ENCODE data around the gene CAMKK1. TPM values are rescaled to one million over a fixed set of nuclear protein-coding genes. Genes with fewer than 3 reads are reported as not detected.
A peak's percentile ranks its signal among the peaks of the same experiment; 100 is the strongest.

Gene CAMKK1
- total RNA-seq, 2 donors from 2014 or later = 3.8 to 6.3 TPM

DNA sequence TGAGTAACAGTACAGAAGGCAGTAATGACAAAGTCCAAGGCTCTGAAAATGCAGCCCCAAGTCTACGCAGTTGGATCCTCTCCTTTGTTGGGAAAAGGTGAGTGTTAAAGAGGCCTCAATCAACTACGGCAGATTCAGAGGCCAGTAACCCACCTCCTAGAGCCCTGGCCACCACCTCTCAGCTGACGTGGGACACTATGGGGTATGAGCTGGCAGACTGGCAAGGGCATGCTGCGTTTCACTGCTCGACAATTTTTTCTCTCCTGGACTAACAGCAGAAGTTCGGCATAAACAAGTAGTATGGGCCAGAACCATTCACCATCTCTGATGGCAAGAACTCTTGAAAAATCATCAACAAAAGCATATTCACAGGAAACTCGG is 64.0 kb downstream of the CAMKK1 start:
- Histone ChIP-seq H3K4me1 (ENCODE audit: control insufficient read depth, insufficient read depth, low read length) (no peaks in the 10 kb centered on the region), H3K4me3 (ENCODE audit: low read length) (no peak overlapping the region), H3K9ac (ENCODE audit: extremely low read depth, low read length, poor library complexity, severe bottlenecking) (no peak overlapping the region), H3K27me3 (ENCODE audit: control insufficient read depth, insufficient read depth, low read length, poor library complexity, severe bottlenecking) (no peaks in the 10 kb centered on the region), H3K36me3 (ENCODE audit: control insufficient read depth, insufficient read depth, low read length) (peaks cover 70% of the 10 kb centered on the region), H3K9me3 (ENCODE audit: control insufficient read depth, low read length) (no peaks in the 10 kb centered on the region), H3K27ac (ENCODE audit: low read depth, low read length) (no peak overlapping the region)
- 81 to 94% methylated on average over 3 to 7 of the region's 7 CpGs for WGBS, 2 experiments (ENCODE audit: insufficient coverage in 1 of 2, insufficient read length in 1 of 2)
- H3K9me3 Mint-ChIP-seq = no peaks in the 10 kb centered on the region
- H3K4me3 Mint-ChIP-seq = no peak overlapping the region
- H3K4me1 Mint-ChIP-seq = no peaks in the 10 kb centered on the region
- no peak for TF ChIP-seq CTCF (conservative IDR thresholded peaks at IDR 0.05)
- H3K27ac Mint-ChIP-seq = peak overlapping the region; percentile 24
- no peak for DNase-seq
- H3K27me3 Mint-ChIP-seq (ENCODE audit: insufficient read depth) = no peaks in the 10 kb centered on the region
- peaks cover 64% of the 10 kb centered on the region for H3K36me3 Mint-ChIP-seq (ENCODE audit: low read depth)

GRCh38 chr17:3828151-3828851 is 64.6 kb downstream of the CAMKK1 start:
- Histone ChIP-seq H3K4me1 (ENCODE audit: control insufficient read depth, insufficient read depth, low read length) (no peaks in the 10 kb centered on the region), H3K36me3 (ENCODE audit: control insufficient read depth, insufficient read depth, low read length) (peaks cover 71% of the 10 kb centered on the region), H3K9ac (ENCODE audit: extremely low read depth, low read length, poor library complexity, severe bottlenecking) (no peak overlapping the region), H3K4me3 (ENCODE audit: low read length) (no peak overlapping the region), H3K27me3 (ENCODE audit: control insufficient read depth, insufficient read depth, low read length, poor library complexity, severe bottlenecking) (no peaks in the 10 kb centered on the region), H3K27ac (ENCODE audit: low read depth, low read length) (no peak overlapping the region), H3K9me3 (ENCODE audit: control insufficient read depth, low read length) (no peaks in the 10 kb centered on the region)
- Mint-ChIP-seq H3K9me3 (no peaks in the 10 kb centered on the region), H3K4me1 (no peaks in the 10 kb centered on the region), H3K27ac (peak overlapping the region; percentile 24), H3K27me3 (ENCODE audit: insufficient read depth) (no peaks in the 10 kb centered on the region), H3K36me3 (ENCODE audit: low read depth) (peaks cover 62% of the 10 kb centered on the region), H3K4me3 (no peak overlapping the region)
- TF ChIP-seq CTCF (conservative IDR thresholded peaks at IDR 0.05) = no peak
- DNase-seq = no peak
- 96 to 98% methylated on average over 7 of the region's 7 CpGs for WGBS, 2 experiments (ENCODE audit: insufficient coverage in 1 of 2, insufficient read length in 1 of 2)

- Mint-ChIP-seq H3K4me3 (no peak overlapping the region), H3K36me3 (ENCODE audit: low read depth) (peaks cover 66% of the 10 kb centered on the region), H3K9me3 (no peaks in the 10 kb centered on the region), H3K4me1 (no peaks in the 10 kb centered on the region), H3K27me3 (ENCODE audit: insufficient read depth) (no peaks in the 10 kb centered on the region), H3K27ac (no peak overlapping the region)
- H3K4me3 ChIP-seq (ENCODE audit: low read length) = no peak overlapping the region
- no peaks in the 10 kb centered on the region for H3K27me3 ChIP-seq (ENCODE audit: control insufficient read depth, insufficient read depth, low read length, poor library complexity, severe bottlenecking)
- TF ChIP-seq CTCF (conservative IDR thresholded peaks at IDR 0.05) = peak; percentile 88
- H3K4me1 ChIP-seq (ENCODE audit: control insufficient read depth, insufficient read depth, low read length) = no peaks in the 10 kb centered on the region
- peak; percentile 94 for DNase-seq
- H3K9ac ChIP-seq (ENCODE audit: extremely low read depth, low read length, poor library complexity, severe bottlenecking) = no peak overlapping the region
- H3K27ac ChIP-seq (ENCODE audit: low read depth, low read length) = no peak overlapping the region
- H3K9me3 ChIP-seq (ENCODE audit: control insufficient read depth, low read length) = no peaks in the 10 kb centered on the region
- H3K36me3 ChIP-seq (ENCODE audit: control insufficient read depth, insufficient read depth, low read length) = peaks cover 72% of the 10 kb centered on the region
- WGBS, 2 experiments (ENCODE audit: insufficient coverage in 1 of 2, insufficient read length in 1 of 2) = 71 to 83% methylated on average over 4 to 6 of the region's 6 CpGs
Measured at GRCh38 chr17:3827124-3827773, 65.6 kb downstream of the CAMKK1 start.
